HEK293 (cell line): ENCODE measurements around the gene PURB.

ENCODE experiments used
- CTCF ChIA-PET: fragments of 350-600 bp; formaldehyde crosslinking; extraction: SDS; loops from one replicate; lab custom pipeline; 2021; ENCODE audit warnings: antibody characterized with exemption; lab: Yijun Ruan, JAX
- POLR2A ChIA-PET: fragments of 300-600 bp; formaldehyde crosslinking; extraction: SDS; loops from one replicate; lab custom pipeline; 2020; ENCODE audit warnings: antibody characterized with exemption, inconsistent platforms; lab: Yijun Ruan, JAX
- H3K27ac ChIP-seq: fragments of 200-500 bp; sonication (Bioruptor generic); 2 replicates; pipeline ENCODE4 v1.5.1; 2014; ENCODE audit warnings: low read depth, low read length, control low read depth, inconsistent platforms; ENCODE audit errors: extremely low read depth
- H3K36me3 ChIP-seq, 2 experiments: fragments of 200-500 bp in 1 of 2; sonication (Bioruptor generic) in 1 of 2; 1 replicate in 1 of 2; 2 replicates in 1 of 2; pipeline ENCODE4 v1.5.1; 2014 to 2017; ENCODE audit warnings: inconsistent platforms in 2 of 2, low read length in 2 of 2; ENCODE audit not compliant: control insufficient read depth in 2 of 2, insufficient read depth in 1 of 2
- H3K4me1 ChIP-seq: fragments of 200-500 bp; sonication (Bioruptor generic); 2 replicates; pipeline ENCODE4 v1.5.1; 2014; ENCODE audit warnings: mild to moderate bottlenecking, low read length, inconsistent platforms; ENCODE audit not compliant: control insufficient read depth, insufficient read depth
- H3K4me3 ChIP-seq: 2 replicates; pipeline ENCODE4 v1.5.1; 2011; ENCODE audit warnings: low read depth, mild to moderate bottlenecking, control low read depth, low read length, moderate library complexity
- H3K9me3 ChIP-seq: fragments of 200-500 bp; sonication (Bioruptor generic); 2 replicates; pipeline ENCODE4 v1.5.1; 2014; ENCODE audit warnings: low read depth, low read length, inconsistent platforms; ENCODE audit not compliant: control insufficient read depth, insufficient read depth
- BCL6B ChIP-seq: fragments of 450-650 bp; formaldehyde crosslinking; IDR thresholded peaks from 2 replicates; pipeline ENCODE4 v1.5.1; 2017; ENCODE audit warnings: missing biosample characterization, missing genetic modification characterization
- HOXA7 ChIP-seq: sonication (generic); formaldehyde crosslinking; IDR thresholded peaks from 2 replicates; pipeline ENCODE4 v1.8.1; 2022; ENCODE audit warnings: missing genetic modification reagents, borderline replicate concordance
- KLF10 ChIP-seq: fragments of 450-650 bp; IDR thresholded peaks from 2 replicates; pipeline ENCODE4 v1.5.1; 2018; ENCODE audit warnings: missing biosample characterization, mild to moderate bottlenecking, missing genetic modification characterization
- KLF8 ChIP-seq: fragments of 450-650 bp; formaldehyde crosslinking; IDR thresholded peaks from 2 replicates; pipeline ENCODE4 v1.5.1; 2016; ENCODE audit warnings: missing biosample characterization, missing genetic modification characterization
- PRDM1 ChIP-seq: fragments of 450-650 bp; formaldehyde crosslinking; IDR thresholded peaks from 2 replicates; pipeline ENCODE4; 2016; ENCODE audit warnings: missing biosample characterization, missing genetic modification characterization
- SP7 ChIP-seq: fragments of 450-650 bp; formaldehyde crosslinking; IDR thresholded peaks from 2 replicates; pipeline ENCODE4 v1.5.1; 2016; ENCODE audit warnings: missing biosample characterization, missing genetic modification characterization
- ZBTB17 ChIP-seq: fragments of 450-650 bp; formaldehyde crosslinking; IDR thresholded peaks from 2 replicates; pipeline ENCODE4 v1.5.1; 2016; ENCODE audit warnings: missing biosample characterization, missing genetic modification characterization
- ZBTB21 ChIP-seq: fragments of 450-650 bp; formaldehyde crosslinking; IDR thresholded peaks from 2 replicates; pipeline ENCODE4 v1.5.1; 2017; ENCODE audit warnings: missing biosample characterization, missing genetic modification characterization
- ZEB2 ChIP-seq: fragments of 450-650 bp; formaldehyde crosslinking; IDR thresholded peaks from 2 replicates; pipeline ENCODE4 v1.5.1; 2016; ENCODE audit warnings: missing biosample characterization, missing genetic modification characterization
- ZFHX2 ChIP-seq: fragments of 450-650 bp; formaldehyde crosslinking; conservative IDR thresholded peaks from 2 replicates; pipeline ENCODE4 v1.5.1; 2016; ENCODE audit warnings: missing biosample characterization, missing genetic modification characterization
- ZNF112 ChIP-seq: fragments of 450-650 bp; formaldehyde crosslinking; IDR thresholded peaks from 2 replicates; pipeline ENCODE4 v1.5.0; 2017; ENCODE audit warnings: missing biosample characterization, missing genetic modification characterization
- ZNF114 ChIP-seq: fragments of 450-650 bp; formaldehyde crosslinking; IDR thresholded peaks from 2 replicates; pipeline ENCODE4 v1.5.0; 2017; ENCODE audit warnings: missing biosample characterization, missing genetic modification characterization
- ZNF16 ChIP-seq: fragments of 450-650 bp; formaldehyde crosslinking; IDR thresholded peaks from 2 replicates; pipeline ENCODE4 v1.5.1; 2016; ENCODE audit warnings: low read depth, missing biosample characterization, missing genetic modification characterization
- ZNF211 ChIP-seq: fragments of 450-650 bp; formaldehyde crosslinking; IDR thresholded peaks from 2 replicates; pipeline ENCODE4 v1.5.1; 2016; ENCODE audit warnings: low read depth, missing biosample characterization, missing genetic modification characterization
- ZNF341 ChIP-seq: fragments of 450-650 bp; formaldehyde crosslinking; IDR thresholded peaks from 2 replicates; pipeline ENCODE4; 2016; ENCODE audit warnings: low read depth, missing biosample characterization, missing genetic modification characterization
- ZNF350 ChIP-seq: fragments of 450-650 bp; formaldehyde crosslinking; IDR thresholded peaks from 2 replicates; pipeline ENCODE4 v1.5.0; 2017; ENCODE audit warnings: missing biosample characterization, mild to moderate bottlenecking, missing genetic modification characterization
- ZNF366 ChIP-seq: fragments of 450-650 bp; formaldehyde crosslinking; conservative IDR thresholded peaks from 2 replicates; pipeline ENCODE4 v1.5.1; 2016; ENCODE audit warnings: missing biosample characterization, missing genetic modification characterization
- ZNF549 ChIP-seq: fragments of 450-650 bp; IDR thresholded peaks from 2 replicates; pipeline ENCODE4 v1.5.1; 2018; ENCODE audit warnings: missing biosample characterization, missing genetic modification characterization, mild to moderate bottlenecking, inconsistent platforms, moderate library complexity
- ZNF677 ChIP-seq: fragments of 450-650 bp; IDR thresholded peaks from 2 replicates; pipeline ENCODE4 v1.5.0; 2018; ENCODE audit warnings: missing biosample characterization, mild to moderate bottlenecking, missing genetic modification characterization, moderate library complexity
- ZNF704 ChIP-seq: fragments of 450-650 bp; formaldehyde crosslinking; IDR thresholded peaks from 2 replicates; pipeline ENCODE4 v1.5.1; 2016; ENCODE audit warnings: missing biosample characterization, missing genetic modification characterization
- ZNF76 ChIP-seq: fragments of 450-650 bp; formaldehyde crosslinking; IDR thresholded peaks from 2 replicates; pipeline ENCODE4; 2016; ENCODE audit warnings: low read depth, missing biosample characterization, missing genetic modification characterization, borderline replicate concordance
- ZNF768 ChIP-seq: fragments of 450-650 bp; formaldehyde crosslinking; IDR thresholded peaks from 2 replicates; pipeline ENCODE4 v1.5.1; 2018; ENCODE audit warnings: missing biosample characterization, mild to moderate bottlenecking, missing genetic modification characterization
- ZNF785 ChIP-seq: fragments of 450-650 bp; formaldehyde crosslinking; IDR thresholded peaks from 2 replicates; pipeline ENCODE4 v1.5.1; 2016; ENCODE audit warnings: missing biosample characterization, missing genetic modification characterization
- TF ChIP-seq, protein P1 (sequence below): fragments of 450-650 bp; formaldehyde crosslinking; IDR thresholded peaks from 2 replicates; pipeline ENCODE4 v1.5.1; 2016; ENCODE audit warnings: missing biosample characterization, missing genetic modification characterization, low read depth
- TF ChIP-seq, protein P2 (sequence below): fragments of 450-650 bp; formaldehyde crosslinking; optimal IDR thresholded peaks from 2 replicates; pipeline ENCODE3; 2016; ENCODE audit warnings: missing biosample characterization, mild to moderate bottlenecking, missing genetic modification characterization

The PURB gene

GRCh38 chr7:44882899-44883298 lies 2.4 kb downstream of the PURB start:
- H3K4me3 ChIP-seq = peak overlapping the region; percentile 93
- TF ChIP-seq KLF10 (tag by site-specific recombination) = peak; percentile 27; the same call in 1 of the 2 replicates
- no peak for TF ChIP-seq ZNF341 (tag by site-specific recombination)
- no peak for TF ChIP-seq ZNF768 (tag by site-specific recombination)
- no peak for TF ChIP-seq HOXA7 (CRISPR knock-in tag)
- TF ChIP-seq ZBTB17 = peak; percentile 36; the same call in 1 of the 2 replicates
- TF ChIP-seq, protein P1, sequence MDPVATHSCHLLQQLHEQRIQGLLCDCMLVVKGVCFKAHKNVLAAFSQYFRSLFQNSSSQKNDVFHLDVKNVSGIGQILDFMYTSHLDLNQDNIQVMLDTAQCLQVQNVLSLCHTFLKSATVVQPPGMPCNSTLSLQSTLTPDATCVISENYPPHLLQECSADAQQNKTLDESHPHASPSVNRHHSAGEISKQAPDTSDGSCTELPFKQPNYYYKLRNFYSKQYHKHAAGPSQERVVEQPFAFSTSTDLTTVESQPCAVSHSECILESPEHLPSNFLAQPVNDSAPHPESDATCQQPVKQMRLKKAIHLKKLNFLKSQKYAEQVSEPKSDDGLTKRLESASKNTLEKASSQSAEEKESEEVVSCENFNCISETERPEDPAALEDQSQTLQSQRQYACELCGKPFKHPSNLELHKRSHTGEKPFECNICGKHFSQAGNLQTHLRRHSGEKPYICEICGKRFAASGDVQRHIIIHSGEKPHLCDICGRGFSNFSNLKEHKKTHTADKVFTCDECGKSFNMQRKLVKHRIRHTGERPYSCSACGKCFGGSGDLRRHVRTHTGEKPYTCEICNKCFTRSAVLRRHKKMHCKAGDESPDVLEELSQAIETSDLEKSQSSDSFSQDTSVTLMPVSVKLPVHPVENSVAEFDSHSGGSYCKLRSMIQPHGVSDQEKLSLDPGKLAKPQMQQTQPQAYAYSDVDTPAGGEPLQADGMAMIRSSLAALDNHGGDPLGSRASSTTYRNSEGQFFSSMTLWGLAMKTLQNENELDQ = no peak
- no peak for TF ChIP-seq KLF8 (tag by site-specific recombination)
- no peak for TF ChIP-seq ZBTB21 (tag by site-specific recombination)
- no peak for TF ChIP-seq BCL6B (tag by site-specific recombination)
- no peak overlapping the region for H3K27ac ChIP-seq
- CTCF ChIA-PET = interaction anchor here (0.5 to 2.8 kb wide), 7 partner anchors 25 to 253 kb away, joined by 3 to 22 read pairs (median 5); no protein-coding TSS in a partner anchor
- no peaks in the 10 kb centered on the region for H3K9me3 ChIP-seq
- peaks cover 14% of the 10 kb centered on the region for H3K4me1 ChIP-seq
- POLR2A ChIA-PET = interaction anchor here (0.6 to 3.4 kb wide), 4 partner anchors 9 to 34 kb away, joined by 3 to 26 read pairs (median 4); partner anchors contain the start of gene H2AZ2
- H3K36me3 ChIP-seq = peaks cover 0 to 40% of the 10 kb centered on the region in 2 experiments; a peak in 2 of 3 replicates

DNA sequence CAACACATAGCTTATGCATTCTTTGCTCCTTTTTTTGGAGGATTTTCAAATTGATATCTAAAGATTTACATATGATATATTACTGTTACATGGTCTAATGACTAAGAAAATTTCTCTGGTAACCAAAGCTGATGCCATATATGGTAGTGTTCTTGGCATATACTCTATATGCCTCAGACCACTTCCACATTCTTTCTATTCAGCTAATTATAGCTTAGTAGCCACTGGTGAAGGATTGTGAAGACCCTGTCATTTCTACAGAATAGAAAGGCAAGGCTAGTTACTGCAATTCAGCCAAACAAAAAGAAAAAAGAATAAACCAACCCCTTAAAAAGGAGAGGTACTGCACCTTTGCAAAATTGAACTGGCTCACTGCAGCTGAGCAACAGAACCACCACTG lies 3.7 kb downstream of the PURB start:
- POLR2A ChIA-PET = interaction anchor here (0.9 to 3.4 kb wide), 7 partner anchors 8 to 308 kb away, joined by 3 to 26 read pairs (median 4); partner anchors contain the start of genes DDX56 and H2AZ2
- CTCF ChIA-PET = interaction anchor here (0.9 to 2.8 kb wide), 5 partner anchors 12 to 40 kb away, joined by 3 to 22 read pairs (median 5); no protein-coding TSS in a partner anchor
- no peak for TF ChIP-seq ZNF350
- TF ChIP-seq ZNF366 (tag by site-specific recombination) = peak; percentile 48; the same call in 1 of the 2 replicates
- peak; percentile 90 for TF ChIP-seq SP7 (tag by site-specific recombination)
- Histone ChIP-seq H3K4me1 (peaks cover 14% of the 10 kb centered on the region), H3K4me3 (peak overlapping the region; percentile 93), H3K27ac (no peak overlapping the region), H3K36me3 (peaks cover 0 to 40% of the 10 kb centered on the region in 2 experiments; a peak in 2 of 3 replicates), H3K9me3 (no peaks in the 10 kb centered on the region)

DNA sequence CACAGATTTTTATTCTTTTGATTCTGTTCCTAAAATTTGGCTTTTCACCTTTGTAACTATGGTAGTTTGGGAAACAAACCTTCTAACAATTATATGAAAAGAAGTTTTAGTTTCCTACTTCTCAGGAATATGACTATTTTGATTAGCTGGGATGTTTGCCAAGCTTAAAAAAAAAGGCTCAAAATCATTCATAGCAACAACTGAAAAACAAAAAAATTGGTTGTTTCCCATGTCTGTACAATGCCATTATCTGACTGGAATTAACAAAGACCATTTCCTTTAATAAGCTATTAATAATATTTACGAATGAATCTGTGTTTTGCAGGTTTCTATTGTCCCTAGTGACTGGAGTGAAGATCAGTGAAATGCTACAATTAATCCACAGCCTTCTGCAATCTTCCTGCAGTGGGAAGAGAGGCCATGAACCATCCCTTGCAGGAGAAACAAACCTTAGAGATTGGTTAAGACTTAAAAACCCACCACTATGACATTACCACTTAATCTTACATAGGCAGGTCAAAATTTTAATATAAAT lies 4.2 kb downstream of the PURB start:
- H3K4me1 ChIP-seq = peaks cover 14% of the 10 kb centered on the region

More for the DNA sequence above, 4.2 kb downstream of the PURB start:
- ChIA-PET CTCF (interaction anchor here (0.6 to 2.8 kb wide), 7 partner anchors 11 to 130 kb away, joined by 3 to 22 read pairs (median 4); no protein-coding TSS in a partner anchor), POLR2A (interaction anchor here (0.9 to 3.4 kb wide), 5 partner anchors 14 to 307 kb away, joined by 3 to 26 read pairs (median 5); partner anchors contain the start of genes DDX56 and H2AZ2)
- TF ChIP-seq ZFHX2 (tag by site-specific recombination) = no peak
- TF ChIP-seq ZEB2 = no peak
- TF ChIP-seq ZNF112 (tag by site-specific recombination) = no peak
- no peak for TF ChIP-seq ZNF350
- no peak for TF ChIP-seq ZNF114 (tag by site-specific recombination)
- no peak for TF ChIP-seq ZNF16 (tag by site-specific recombination)
- TF ChIP-seq, protein P2, sequence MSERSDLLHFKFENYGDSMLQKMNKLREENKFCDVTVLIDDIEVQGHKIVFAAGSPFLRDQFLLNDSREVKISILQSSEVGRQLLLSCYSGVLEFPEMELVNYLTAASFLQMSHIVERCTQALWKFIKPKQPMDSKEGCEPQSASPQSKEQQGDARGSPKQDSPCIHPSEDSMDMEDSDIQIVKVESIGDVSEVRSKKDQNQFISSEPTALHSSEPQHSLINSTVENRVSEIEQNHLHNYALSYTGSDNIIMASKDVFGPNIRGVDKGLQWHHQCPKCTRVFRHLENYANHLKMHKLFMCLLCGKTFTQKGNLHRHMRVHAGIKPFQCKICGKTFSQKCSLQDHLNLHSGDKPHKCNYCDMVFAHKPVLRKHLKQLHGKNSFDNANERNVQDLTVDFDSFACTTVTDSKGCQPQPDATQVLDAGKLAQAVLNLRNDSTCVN (tag by site-specific recombination) = no peak
- TF ChIP-seq PRDM1 (tag by site-specific recombination) = 0 out of 2 replicates have a peak, but pooled peaks have one; percentile 7
- no peak for TF ChIP-seq ZNF785 (tag by site-specific recombination)
- no peak for TF ChIP-seq ZNF549 (tag by site-specific recombination)
- no peak for TF ChIP-seq ZNF677 (tag by site-specific recombination)
- no peak for TF ChIP-seq ZNF211 (tag by site-specific recombination)
- TF ChIP-seq ZNF704 (tag by site-specific recombination) = no peak
- TF ChIP-seq ZBTB17 = peak; percentile 54
- TF ChIP-seq ZNF76 (tag by site-specific recombination) = no peak
- TF ChIP-seq, all 188 proteins: peak for 2
- Histone ChIP-seq H3K27ac (peak overlapping the region; percentile 16; the same call in 1 of the 2 replicates), H3K9me3 (no peaks in the 10 kb centered on the region), H3K36me3 (peaks cover 0 to 40% of the 10 kb centered on the region in 2 experiments; a peak in 2 of 3 replicates), H3K4me3 (peak overlapping the region; percentile 93)
